Activated CD4-positive, alpha-beta memory T cell treated with anti-CD3 and anti-CD28 coated beads, Interleukin-2, amount 10 ng/mL, durations not matched to agents 7 days and 5 days (primary cell): ENCODE data around the gene ZNF837. TPM values are rescaled to one million over a fixed set of nuclear protein-coding genes. Genes with fewer than 3 reads are reported as not detected.

Experiments used
- CTCF ChIA-PET: fragments of 350-600 bp; sonication (Branson Sonifier 250); formaldehyde crosslinking; loops from one replicate; lab custom pipeline; 2021; ENCODE audit warnings: antibody characterized with exemption, inconsistent platforms; lab: Charles Lee
- POLR2A ChIA-PET: fragments of 350-600 bp; sonication (Branson Sonifier 250); formaldehyde crosslinking; loops from one replicate; lab custom pipeline; 2021; ENCODE audit warnings: antibody characterized with exemption; lab: Charles Lee
- DNase-seq: peaks from one replicate; pipeline ENCODE4 v3.0.0-alpha.2; 2020
- H3K27ac Mint-ChIP-seq: one replicate; pipeline ENCODE4 v1.8.0; 2021; ENCODE audit warnings: mild to moderate bottlenecking, mixed read lengths
- H3K27me3 Mint-ChIP-seq: one replicate; pipeline ENCODE4 v1.8.0; 2021; ENCODE audit warnings: mixed read lengths
- H3K36me3 Mint-ChIP-seq: one replicate; pipeline ENCODE4 v1.8.0; 2021; ENCODE audit warnings: low read depth, mixed read lengths
- H3K4me1 Mint-ChIP-seq: one replicate; pipeline ENCODE4 v1.8.0; 2021; ENCODE audit warnings: mixed read lengths
- H3K4me3 Mint-ChIP-seq: one replicate; pipeline ENCODE4 v1.8.0; 2021; ENCODE audit warnings: mild to moderate bottlenecking, mixed read lengths
- H3K9me3 Mint-ChIP-seq: one replicate; pipeline ENCODE4 v1.8.0; 2021; ENCODE audit warnings: mixed read lengths
- total RNA-seq, 2 experiments: library from RNA; stranded (reverse); gene quantifications; one replicate each; pipeline ENCODE4 v1.2.3, GENCODE V29; 2021

The ZNF837 gene
- total RNA-seq, 2 experiments from 2014 or later: 1.7 TPM

DNA sequence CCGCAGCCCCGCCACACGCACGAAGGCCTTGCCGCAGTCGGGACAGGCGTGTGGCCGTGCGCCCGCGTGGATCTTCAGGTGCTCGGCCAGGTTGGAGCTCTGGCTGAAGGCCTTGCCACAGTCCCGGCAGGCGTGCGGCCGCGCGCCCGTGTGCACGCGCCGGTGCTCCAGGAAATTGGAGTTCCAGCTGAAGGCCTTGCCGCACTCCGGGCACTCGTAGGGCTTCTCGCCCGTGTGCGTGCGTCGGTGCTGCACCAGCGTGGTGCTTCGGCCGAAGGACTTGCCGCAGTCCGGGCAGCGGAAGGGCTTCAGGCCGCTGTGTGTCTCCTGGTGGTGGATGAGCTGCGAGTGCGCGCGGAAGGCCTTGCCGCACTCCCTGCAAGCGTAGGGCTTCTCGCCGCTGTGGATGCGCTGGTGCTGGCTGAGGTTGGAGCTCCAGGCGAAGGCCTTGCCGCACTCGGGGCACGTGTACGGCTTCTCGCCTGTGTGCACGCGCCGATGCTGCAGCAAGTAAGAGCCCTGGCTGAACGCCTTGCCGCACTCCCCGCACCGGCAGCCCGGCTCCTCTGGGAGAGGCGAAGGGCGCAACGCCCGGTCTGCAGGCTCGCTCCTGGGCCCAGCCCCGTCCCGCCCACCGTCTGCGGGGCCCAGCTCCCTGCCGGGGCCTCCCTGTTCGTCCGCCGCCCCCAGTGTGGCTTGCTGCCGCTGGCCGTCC is 23.9 kb downstream of the ZNF837 start:
- Mint-ChIP-seq H3K4me1 (peaks cover 17% of the 10 kb centered on the region), H3K27ac (no peak overlapping the region)

GRCh38 chr19:58355908-58356765 is 24.7 kb downstream of the ZNF837 start:
- peaks cover 4% of the 10 kb centered on the region for H3K27me3 Mint-ChIP-seq
- H3K9me3 Mint-ChIP-seq: no peaks in the 10 kb centered on the region
- peaks cover 3% of the 10 kb centered on the region for H3K36me3 Mint-ChIP-seq
- H3K4me1 Mint-ChIP-seq: peaks cover 16% of the 10 kb centered on the region
- ChIA-PET POLR2A (interaction anchor here (0.8 to 2.8 kb wide), 6 partner anchors 9 to 173 kb away, joined by 3 to 16 read pairs (median 4); partner anchors contain the start of genes ZBTB45 and ZNF274), CTCF (interaction anchor here (0.7 kb wide), 1 partner anchor 173 kb away, joined by 3 read pairs; no protein-coding TSS in a partner anchor)
- no peak overlapping the region for H3K27ac Mint-ChIP-seq
- peak; percentile 46 for DNase-seq
- H3K4me3 Mint-ChIP-seq: peak overlapping the region; percentile 24

More for the DNA sequence above, 23.9 kb downstream of the ZNF837 start:
- Mint-ChIP-seq H3K4me3 (peak overlapping the region; percentile 24), H3K27me3 (peaks cover 4% of the 10 kb centered on the region), H3K9me3 (no peaks in the 10 kb centered on the region), H3K36me3 (peaks cover 2% of the 10 kb centered on the region)
- DNase-seq: no peak
- CTCF ChIA-PET: interaction anchor here (0.7 kb wide), 1 partner anchor 173 kb away, joined by 3 read pairs; no protein-coding TSS in a partner anchor
- POLR2A ChIA-PET: interaction anchor here (0.9 to 2.8 kb wide), 5 partner anchors 10 to 173 kb away, joined by 3 to 16 read pairs (median 4); partner anchors contain the start of genes ZBTB45 and ZNF274

DNA sequence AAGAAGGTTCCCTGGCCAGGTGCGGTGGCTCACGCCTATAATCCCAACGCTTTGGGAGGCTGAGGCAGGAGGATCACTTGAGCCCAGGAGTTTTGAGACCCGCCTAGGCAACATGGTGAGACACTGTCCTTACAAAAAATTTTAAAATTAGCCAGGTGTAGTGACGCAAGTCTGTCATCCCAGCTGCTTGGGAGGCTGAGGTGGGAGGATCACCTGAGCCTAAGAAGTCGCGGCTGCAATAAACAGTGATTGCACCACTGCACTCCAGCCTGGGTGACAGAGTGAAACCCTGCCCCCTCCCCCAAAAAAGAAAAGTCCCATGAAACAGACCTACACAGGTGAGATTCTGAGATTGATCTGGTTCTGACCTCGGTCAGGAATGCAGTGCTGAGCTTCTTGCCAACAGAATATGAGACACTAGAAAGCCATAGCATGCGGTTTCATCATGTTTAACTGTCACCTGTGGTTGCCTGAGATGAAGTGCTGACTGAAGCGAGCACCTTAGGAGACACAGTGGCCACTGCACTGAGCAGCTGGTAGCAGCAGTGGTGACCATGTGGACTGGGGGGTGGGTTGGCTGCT is 25.5 kb downstream of the ZNF837 start:
- ChIA-PET POLR2A (interaction anchor here (1.2 to 2.8 kb wide), 3 partner anchors 8 to 164 kb away, joined by 3 to 16 read pairs (median 4); partner anchors contain the start of gene ZBTB45), CTCF (no interaction called here)

DNA sequence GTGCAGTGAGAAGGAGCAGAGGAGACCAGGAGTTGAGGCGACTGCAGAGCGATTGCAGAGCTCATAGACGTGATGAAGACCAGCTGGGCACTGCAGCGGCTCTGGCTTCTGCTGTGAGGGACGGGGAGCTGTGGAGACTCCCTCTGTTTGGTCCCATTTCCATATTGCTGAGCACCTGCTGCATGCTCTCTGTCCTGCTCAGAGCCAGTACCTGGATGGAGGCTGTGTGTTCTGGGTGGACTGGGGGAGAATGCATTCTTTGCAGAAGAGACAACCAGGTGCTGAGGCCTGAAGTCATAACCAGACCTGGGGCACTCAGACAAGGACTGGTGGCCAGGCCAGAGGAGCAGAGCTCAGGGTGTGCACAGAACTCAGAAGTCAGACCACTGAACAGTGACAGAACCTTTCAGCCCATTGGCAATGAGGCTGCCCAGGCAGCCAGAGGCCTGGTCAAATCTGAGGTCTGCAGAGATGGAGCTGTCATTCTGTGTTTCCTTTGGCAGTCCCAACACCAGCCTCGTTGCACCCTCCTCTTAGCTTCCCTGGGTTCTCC is 26.3 kb downstream of the ZNF837 start:
- ChIA-PET POLR2A (interaction anchor here (0.7 to 1.2 kb wide), 2 partner anchors 9 to 166 kb away, joined by 3 read pairs; no protein-coding TSS in a partner anchor), CTCF (no interaction called here)
- H3K27ac Mint-ChIP-seq: no peak overlapping the region

More for the DNA sequence above, 25.5 kb downstream of the ZNF837 start:
- DNase-seq: no peak
- H3K4me1 Mint-ChIP-seq: peaks cover 16% of the 10 kb centered on the region
- H3K27ac Mint-ChIP-seq: no peak overlapping the region
- no peaks in the 10 kb centered on the region for H3K9me3 Mint-ChIP-seq
- H3K36me3 Mint-ChIP-seq: peaks cover 9% of the 10 kb centered on the region
- no peak overlapping the region for H3K4me3 Mint-ChIP-seq
- H3K27me3 Mint-ChIP-seq: peaks cover 4% of the 10 kb centered on the region

GRCh38 chr19:58353717-58354477 is 26.9 kb downstream of the ZNF837 start:
- Mint-ChIP-seq H3K27ac (no peak overlapping the region), H3K27me3 (peaks cover 4% of the 10 kb centered on the region), H3K36me3 (peaks cover 16% of the 10 kb centered on the region), H3K4me3 (no peak overlapping the region), H3K4me1 (peaks cover 23% of the 10 kb centered on the region), H3K9me3 (no peaks in the 10 kb centered on the region)
- ChIA-PET POLR2A (interaction anchor here (1.2 kb wide), 1 partner anchor 10 kb away, joined by 3 read pairs; no protein-coding TSS in a partner anchor), CTCF (no interaction called here)
- no peak for DNase-seq

More for the DNA sequence above, 26.3 kb downstream of the ZNF837 start:
- Mint-ChIP-seq H3K4me3 (no peak overlapping the region), H3K36me3 (peaks cover 12% of the 10 kb centered on the region), H3K4me1 (peaks cover 18% of the 10 kb centered on the region), H3K27me3 (peaks cover 4% of the 10 kb centered on the region), H3K9me3 (no peaks in the 10 kb centered on the region)
- DNase-seq: no peak

GRCh38 chr19:58352760-58353671 is 27.8 kb downstream of the ZNF837 start, which contains the start of gene A1BG:
Gene A1BG, minus strand, starts transcription at chr19:58353492. Its CDS starts 55 bp downstream, at chr19:58353437.
- POLR2A ChIA-PET: no interaction called here
- no peak for DNase-seq
- CTCF ChIA-PET: no interaction called here
- Mint-ChIP-seq H3K4me3 (no peak within 1 kb of the TSS), H3K9me3 (no peaks in the 10 kb centered on the region), H3K4me1 (peaks cover 31% of the 10 kb centered on the region), H3K27ac (no peak within 1 kb of the TSS), H3K36me3 (peaks cover 19% of the 10 kb centered on the region), H3K27me3 (peaks cover 4% of the 10 kb centered on the region)

GRCh38 chr19:58351990-58352755 is 28.7 kb downstream of the ZNF837 start:
- CTCF ChIA-PET: no interaction called here
- H3K36me3 Mint-ChIP-seq: peaks cover 21% of the 10 kb centered on the region

DNA sequence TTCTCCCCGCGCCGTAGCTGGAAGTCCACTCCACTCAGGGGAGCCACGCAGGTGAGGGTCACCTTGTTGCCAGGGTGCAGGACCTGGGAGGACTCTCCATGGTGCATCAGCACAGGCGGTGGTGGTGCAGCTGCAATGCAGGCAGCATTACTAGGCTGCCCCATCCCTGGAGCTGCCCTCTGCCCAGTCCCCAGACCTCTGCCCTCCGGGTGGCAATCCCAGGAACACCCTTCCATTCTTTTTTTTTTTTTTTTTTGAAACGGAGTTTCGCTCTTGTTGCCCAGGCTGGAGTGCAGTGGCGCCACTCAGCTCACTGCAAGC is 29.3 kb downstream of the ZNF837 start:
- no peak overlapping the region for H3K4me3 Mint-ChIP-seq
- ChIA-PET POLR2A (interaction anchor here (0.8 kb wide), 1 partner anchor 10 kb away, joined by 3 read pairs; no protein-coding TSS in a partner anchor), CTCF (no interaction called here)
- H3K9me3 Mint-ChIP-seq: no peaks in the 10 kb centered on the region
- H3K36me3 Mint-ChIP-seq: peaks cover 21% of the 10 kb centered on the region
- peaks cover 34% of the 10 kb centered on the region for H3K4me1 Mint-ChIP-seq
- peaks cover 4% of the 10 kb centered on the region for H3K27me3 Mint-ChIP-seq
- no peak overlapping the region for H3K27ac Mint-ChIP-seq
- no peak for DNase-seq

More at GRCh38 chr19:58351990-58352755, 28.7 kb downstream of the ZNF837 start:
- no peaks in the 10 kb centered on the region for H3K9me3 Mint-ChIP-seq
- peaks cover 4% of the 10 kb centered on the region for H3K27me3 Mint-ChIP-seq
- H3K4me1 Mint-ChIP-seq: peaks cover 35% of the 10 kb centered on the region
- no peak overlapping the region for H3K27ac Mint-ChIP-seq
- no peak overlapping the region for H3K4me3 Mint-ChIP-seq
- DNase-seq: no peak
- POLR2A ChIA-PET: interaction anchor here (0.8 kb wide), 1 partner anchor 10 kb away, joined by 3 read pairs; no protein-coding TSS in a partner anchor

DNA sequence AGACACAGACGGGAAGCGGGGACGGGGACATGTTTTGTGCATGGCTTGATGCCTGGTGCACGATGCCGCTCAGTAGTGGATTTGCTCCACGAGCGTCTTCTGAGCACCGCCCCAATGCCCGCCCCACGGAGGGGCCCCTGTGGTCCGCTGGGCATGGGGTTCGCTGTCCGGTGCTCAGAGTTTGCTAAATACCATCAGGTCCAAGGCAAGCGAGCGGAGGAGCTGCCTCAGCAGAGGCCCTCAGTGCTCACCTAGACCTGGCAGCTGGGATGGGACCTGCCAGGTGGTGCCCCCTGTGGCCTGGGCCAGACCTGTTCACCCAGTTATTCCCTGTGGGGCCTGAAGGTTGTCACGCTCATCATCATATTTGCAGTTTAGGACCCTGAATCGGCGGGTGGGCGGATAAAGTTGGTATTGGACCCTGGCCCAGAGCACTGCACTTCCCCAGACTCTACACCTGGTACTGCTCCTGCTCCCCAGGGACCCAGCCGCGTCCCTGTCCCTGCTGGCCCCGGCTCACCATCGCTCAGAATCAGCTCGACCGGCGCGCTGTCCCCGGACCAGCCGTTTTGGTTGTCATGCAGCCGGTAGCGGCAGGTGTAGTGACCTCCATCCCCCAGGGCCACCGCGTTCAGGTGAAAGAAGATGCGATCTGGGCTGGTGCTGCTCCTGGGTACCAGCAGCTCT is 29.8 kb downstream of the ZNF837 start:
- H3K27ac Mint-ChIP-seq: no peak overlapping the region
- CTCF ChIA-PET: no interaction called here
- no peak overlapping the region for H3K4me3 Mint-ChIP-seq
- peaks cover 22% of the 10 kb centered on the region for H3K36me3 Mint-ChIP-seq
- peaks cover 5% of the 10 kb centered on the region for H3K27me3 Mint-ChIP-seq
- DNase-seq: no peak
- POLR2A ChIA-PET: no interaction called here
- H3K9me3 Mint-ChIP-seq: no peaks in the 10 kb centered on the region
- peaks cover 31% of the 10 kb centered on the region for H3K4me1 Mint-ChIP-seq
